HepG2 (cell line): Measurements from ENCODE around the gene CPNE4. TPM values are rescaled to one million over a fixed set of nuclear protein-coding genes. Genes with fewer than 3 reads are reported as not detected.

Experiments
- ATAC-seq: fragments of 200-7000 bp; cut with Tn5 transposase; 3 replicates; pipeline ENCODE4 v1.9.1; 2020; ENCODE audit warnings: mild to moderate bottlenecking, moderate library complexity
- BruUV-seq: library from RNA; stranded (reverse); fragments of 400-500 nt; replicated peaks from 2 replicates; lab custom pipeline; 2021; lab: Mats Ljungman, UMichigan
- CTCF ChIA-PET: fragments of 300-600 bp; formaldehyde crosslinking; extraction: SDS; loops from one replicate; lab custom pipeline; 2021; ENCODE audit warnings: low total read pairs, inconsistent platforms, low intra/inter-chr PET ratio; lab: Yijun Ruan, JAX
- POLR2A ChIA-PET: fragments of 350-600 bp; sonication (Branson Sonifier 250); formaldehyde crosslinking; loops from one replicate; lab custom pipeline; 2020; ENCODE audit warnings: antibody characterized with exemption, inconsistent platforms; lab: Yijun Ruan, JAX
- DNase-seq: peaks from one replicate; pipeline ENCODE4 v3.0.0-alpha.2; 2015; ENCODE audit warnings: low spot score
- FAIRE-seq: peaks from 3 replicates; lab custom pipeline; 2011; peaks lifted over from hg19 to GRCh38; lab: Jason Lieb, UNC
- H2AFZ ChIP-seq: one replicate; pipeline ENCODE4 v1.6.1; 2011; ENCODE audit warnings: low read length, inconsistent platforms
- H3K27ac ChIP-seq: fragments of 300-600 bp; 3 replicates; pipeline ENCODE4 v1.8.0; 2011; ENCODE audit warnings: mixed run types, mild to moderate bottlenecking, mixed read lengths, low read length, inconsistent platforms; ENCODE audit not compliant: insufficient read depth; ENCODE audit errors: extremely low read length
- H3K27me3 ChIP-seq, 2 experiments: fragments of 200-600 bp in 1 of 2; 2 replicates in 1 of 2; 3 replicates in 1 of 2; pipeline versions ENCODE4 v1.6.0 to v1.8.0; 2011; ENCODE audit warnings: low read length in 2 of 2, mild to moderate bottlenecking in 2 of 2, moderate library complexity in 2 of 2, inconsistent platforms in 1 of 2; ENCODE audit not compliant: insufficient read depth in 2 of 2, control insufficient read depth in 1 of 2
- H3K36me3 ChIP-seq, 2 experiments: fragments of 200-600 bp in 1 of 2; replicated peaks in 1 of 2; 2 replicates in 1 of 2; 3 replicates in 1 of 2; pipeline versions ENCODE4 v1.5.1 to v1.8.0; 2011; ENCODE audit warnings: low read length in 2 of 2, inconsistent platforms in 1 of 2; ENCODE audit not compliant: insufficient read depth in 2 of 2, control insufficient read depth in 1 of 2
- H3K4me1 ChIP-seq: 2 replicates; pipeline ENCODE4 v1.5.1; 2012; ENCODE audit warnings: low read length, inconsistent platforms; ENCODE audit not compliant: insufficient read depth
- H3K4me2 ChIP-seq: 2 replicates; pipeline ENCODE4 v1.6.0; 2011; ENCODE audit warnings: low read depth, low read length, inconsistent platforms
- H3K4me3 ChIP-seq, 3 experiments: fragments of 200-600 bp in 1 of 3; sonication (generic), shearing (Covaris generic) in 1 of 3; replicated peaks in 1 of 3; 2 replicates each; pipeline ENCODE4 v1.5.1; 2011 to 2016; ENCODE audit warnings: low read length in 3 of 3, inconsistent platforms in 2 of 3, low read depth in 2 of 3, mild to moderate bottlenecking in 2 of 3, control low read depth in 1 of 3, mixed read lengths in 1 of 3; ENCODE audit not compliant: insufficient read depth in 1 of 3
- H3K79me2 ChIP-seq: one replicate; pipeline ENCODE4 v1.6.1; 2011; ENCODE audit warnings: low read length, inconsistent platforms; ENCODE audit not compliant: insufficient read depth
- H3K9ac ChIP-seq: 2 replicates; pipeline ENCODE4 v1.6.0; 2011; ENCODE audit warnings: mild to moderate bottlenecking, low read depth, low read length, inconsistent platforms; ENCODE audit not compliant: insufficient read depth
- H3K9me3 ChIP-seq: 2 replicates; pipeline ENCODE4 v1.5.1; 2012; ENCODE audit warnings: mild to moderate bottlenecking, low read length
- H4K20me1 ChIP-seq: 2 replicates; pipeline ENCODE4 v1.6.0; 2011; ENCODE audit warnings: inconsistent platforms, mild to moderate bottlenecking, low read length, moderate library complexity; ENCODE audit not compliant: insufficient read depth
- DR1 ChIP-seq: sonication (generic); formaldehyde crosslinking; IDR thresholded peaks from 2 replicates; pipeline ENCODE4 v1.8.0; 2021; ENCODE audit warnings: mild to moderate bottlenecking, missing genetic modification reagents, inconsistent platforms
- KAT2B ChIP-seq: fragments of 150-350 bp; IDR thresholded peaks from 2 replicates; pipeline ENCODE4 v1.6.1; 2014; ENCODE audit warnings: low read depth, low read length, borderline replicate concordance
- KDM4B ChIP-seq: sonication (generic); formaldehyde crosslinking; IDR thresholded peaks from 2 replicates; pipeline ENCODE4 v1.4.0; 2020; ENCODE audit warnings: missing genetic modification reagents
- MLLT10 ChIP-seq: sonication (generic); formaldehyde crosslinking; IDR thresholded peaks from 2 replicates; pipeline ENCODE4 v1.4.0; 2020; ENCODE audit warnings: missing genetic modification reagents
- NONO ChIP-seq, 2 experiments: fragments of 450-650 bp in 1 of 2; sonication (generic) in 1 of 2; formaldehyde crosslinking in 1 of 2; IDR thresholded peaks in 1 of 2; conservative IDR thresholded peaks in 1 of 2; 2 replicates each; pipeline versions ENCODE4 v1.6.1 to v1.8.0; 2017 to 2022; ENCODE audit warnings: mild to moderate bottlenecking in 1 of 2, missing genetic modification reagents in 1 of 2, moderate library complexity in 1 of 2
- NR3C1 ChIP-seq: sonication (generic); formaldehyde crosslinking; IDR thresholded peaks from 2 replicates; pipeline ENCODE4 v1.4.0; 2020; ENCODE audit warnings: missing genetic modification reagents
- RARG ChIP-seq: sonication (generic); formaldehyde crosslinking; IDR thresholded peaks from 2 replicates; pipeline ENCODE4 v1.4.0; 2020; ENCODE audit warnings: low read depth, mild to moderate bottlenecking, missing genetic modification reagents
- REPIN1 ChIP-seq: sonication (generic); formaldehyde crosslinking; IDR thresholded peaks from 2 replicates; pipeline ENCODE4 v1.8.0; 2022; ENCODE audit warnings: missing genetic modification reagents, low read depth, mild to moderate bottlenecking, borderline replicate concordance
- SATB2 ChIP-seq: sonication (generic); formaldehyde crosslinking; IDR thresholded peaks from 2 replicates; pipeline ENCODE4 v1.5.0; 2020; ENCODE audit warnings: missing genetic modification reagents
- SMAD9 ChIP-seq: sonication (generic); formaldehyde crosslinking; IDR thresholded peaks from 2 replicates; pipeline ENCODE4 v1.5.1; 2020; ENCODE audit warnings: mild to moderate bottlenecking, missing genetic modification reagents
- ZIK1 ChIP-seq: sonication (generic); formaldehyde crosslinking; IDR thresholded peaks from 2 replicates; pipeline ENCODE4 v1.5.0; 2020; ENCODE audit warnings: mild to moderate bottlenecking, low read depth, missing genetic modification reagents, borderline replicate concordance
- ZNF101 ChIP-seq: sonication (generic); formaldehyde crosslinking; IDR thresholded peaks from 2 replicates; pipeline ENCODE4 v1.4.0; 2020; ENCODE audit warnings: mild to moderate bottlenecking, low read depth, missing genetic modification reagents, borderline replicate concordance
- ZNF274 ChIP-seq: sonication (generic); formaldehyde crosslinking; IDR thresholded peaks from 2 replicates; pipeline ENCODE4 v1.5.1; 2020; ENCODE audit warnings: mild to moderate bottlenecking, missing genetic modification reagents
- ZNF75D ChIP-seq: sonication (generic); formaldehyde crosslinking; IDR thresholded peaks from 2 replicates; pipeline ENCODE4 v1.8.1; 2023; ENCODE audit warnings: missing genetic modification reagents, mild to moderate bottlenecking, borderline replicate concordance
- ZNF780A ChIP-seq: sonication (generic); formaldehyde crosslinking; IDR thresholded peaks from 2 replicates; pipeline ENCODE4 v1.8.0; 2022; ENCODE audit warnings: mild to moderate bottlenecking, missing genetic modification reagents, moderate library complexity
- ZSCAN9 ChIP-seq: IDR thresholded peaks from 2 replicates; pipeline ENCODE4 v1.6.1; 2016; ENCODE audit warnings: borderline replicate concordance
- in situ Hi-C: cut with HindIII; loops from 2 replicates; pipeline ENCODE4 v1.10.0; 2017; ENCODE audit warnings: low pct_unique_long_range_greater_than_20kb; ENCODE audit not compliant: extremely low pct_ligation_motif_present
- intact Hi-C: fragments of 100-400 bp; cut with micrococcal nuclease; formaldehyde crosslinking; loops from one replicate; pipeline ENCODE4 v1.10.0; 2022; ENCODE audit not compliant: unreplicated experiment
- polyA plus RNA-seq, 8 experiments: library from polyadenylated mRNA; depleted of rRNA in 3 of 8; stranded (reverse) in 7 of 8; unstranded in 1 of 8; fragments of >200 nt; fragmentation: Illumina TruSeq in 4 of 8; extraction: Trizol in 4 of 8; gene quantifications; 2 replicates each; pipeline versions ENCODE4 v1.2.1 to v1.2.3, GENCODE V29; 2011 to 2016; ENCODE audit warnings: low read depth in 4 of 8, missing spikeins in 1 of 8, mixed read lengths in 1 of 8; ENCODE audit not compliant: insufficient read depth in 1 of 8
- total RNA-seq, 5 experiments: library from RNA; depleted of rRNA; stranded (reverse); fragments of >200 nt; fragmentation: Illumina TruSeq; extraction: Trizol; gene quantifications; 2 replicates each; pipeline ENCODE4 v1.2.3, GENCODE V29; 2016; ENCODE audit warnings: low read depth in 1 of 5
- TF ChIP-seq, protein P1 (sequence below): sonication (generic); formaldehyde crosslinking; IDR thresholded peaks from 2 replicates; pipeline ENCODE4 v1.8.1; 2023; ENCODE audit warnings: mild to moderate bottlenecking, missing genetic modification reagents
- TF ChIP-seq, protein P2 (sequence below): sonication (generic); formaldehyde crosslinking; IDR thresholded peaks from 2 replicates; pipeline ENCODE4 v1.4.0; 2020; ENCODE audit warnings: missing genetic modification reagents, borderline replicate concordance

The CPNE4 gene
- total and polyA plus RNA-seq, 2 of the 13 experiments (the other 11 are each of a cell fraction or from before 2014, with no cell fraction given) = not detected

DNA sequence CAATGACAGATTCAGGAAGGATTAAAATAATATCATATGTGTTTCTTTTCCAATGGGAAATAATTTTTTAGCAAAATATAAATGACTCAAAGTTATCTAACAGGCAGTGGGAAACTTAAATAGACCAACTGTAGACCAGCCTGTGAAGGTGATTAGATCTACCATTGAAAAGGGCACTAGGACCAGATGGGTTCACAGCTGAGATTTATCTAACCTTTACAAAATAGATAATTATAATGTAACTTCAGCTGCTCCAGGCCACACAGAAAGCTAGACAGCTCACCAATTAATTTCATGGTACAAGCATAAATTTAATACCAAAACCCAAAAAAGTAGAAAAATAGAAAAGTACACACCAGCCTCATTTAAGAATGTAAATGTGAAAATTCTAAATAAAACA is 291.7 kb downstream of the CPNE4 start:
- ATAC-seq (no peak), DNase-seq (no peak), FAIRE-seq (no peak)
- no peaks in the 10 kb centered on the region for H3K36me3 ChIP-seq
- H3K4me2 ChIP-seq = no peak overlapping the region
- no peaks in the 10 kb centered on the region for H3K9me3 ChIP-seq
- H3K9ac ChIP-seq = no peak overlapping the region
- ChIA-PET CTCF (no interaction called here), POLR2A (no interaction called here)
- intact Hi-C loops (no loop called here), in situ Hi-C loops (no loop called here)
- H4K20me1 ChIP-seq = no peaks in the 10 kb centered on the region
- BruUV-seq = no TSS peak
- H3K27me3 ChIP-seq = no peaks in the 10 kb centered on the region; a peak in 1 of 5 replicates
- H3K27ac ChIP-seq = no peak overlapping the region
- no peak for TF ChIP-seq SMAD9
- TF ChIP-seq REPIN1 (CRISPR knock-in tag) = no peak
- no peak for TF ChIP-seq KAT2B
- TF ChIP-seq ZNF75D (CRISPR knock-in tag) = no peak
- TF ChIP-seq, protein P1, sequence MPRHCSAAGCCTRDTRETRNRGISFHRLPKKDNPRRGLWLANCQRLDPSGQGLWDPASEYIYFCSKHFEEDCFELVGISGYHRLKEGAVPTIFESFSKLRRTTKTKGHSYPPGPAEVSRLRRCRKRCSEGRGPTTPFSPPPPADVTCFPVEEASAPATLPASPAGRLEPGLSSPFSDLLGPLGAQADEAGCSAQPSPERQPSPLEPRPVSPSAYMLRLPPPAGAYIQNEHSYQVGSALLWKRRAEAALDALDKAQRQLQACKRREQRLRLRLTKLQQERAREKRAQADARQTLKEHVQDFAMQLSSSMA (CRISPR knock-in tag) = no peak
- TF ChIP-seq NR3C1 = no peak
- no peak for TF ChIP-seq ZIK1
- no peak for TF ChIP-seq KDM4B
- no peak for TF ChIP-seq ZNF274 (CRISPR knock-in tag)
- TF ChIP-seq, protein P2, sequence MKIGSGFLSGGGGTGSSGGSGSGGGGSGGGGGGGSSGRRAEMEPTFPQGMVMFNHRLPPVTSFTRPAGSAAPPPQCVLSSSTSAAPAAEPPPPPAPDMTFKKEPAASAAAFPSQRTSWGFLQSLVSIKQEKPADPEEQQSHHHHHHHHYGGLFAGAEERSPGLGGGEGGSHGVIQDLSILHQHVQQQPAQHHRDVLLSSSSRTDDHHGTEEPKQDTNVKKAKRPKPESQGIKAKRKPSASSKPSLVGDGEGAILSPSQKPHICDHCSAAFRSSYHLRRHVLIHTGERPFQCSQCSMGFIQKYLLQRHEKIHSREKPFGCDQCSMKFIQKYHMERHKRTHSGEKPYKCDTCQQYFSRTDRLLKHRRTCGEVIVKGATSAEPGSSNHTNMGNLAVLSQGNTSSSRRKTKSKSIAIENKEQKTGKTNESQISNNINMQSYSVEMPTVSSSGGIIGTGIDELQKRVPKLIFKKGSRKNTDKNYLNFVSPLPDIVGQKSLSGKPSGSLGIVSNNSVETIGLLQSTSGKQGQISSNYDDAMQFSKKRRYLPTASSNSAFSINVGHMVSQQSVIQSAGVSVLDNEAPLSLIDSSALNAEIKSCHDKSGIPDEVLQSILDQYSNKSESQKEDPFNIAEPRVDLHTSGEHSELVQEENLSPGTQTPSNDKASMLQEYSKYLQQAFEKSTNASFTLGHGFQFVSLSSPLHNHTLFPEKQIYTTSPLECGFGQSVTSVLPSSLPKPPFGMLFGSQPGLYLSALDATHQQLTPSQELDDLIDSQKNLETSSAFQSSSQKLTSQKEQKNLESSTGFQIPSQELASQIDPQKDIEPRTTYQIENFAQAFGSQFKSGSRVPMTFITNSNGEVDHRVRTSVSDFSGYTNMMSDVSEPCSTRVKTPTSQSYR (CRISPR knock-in tag) = no peak
- TF ChIP-seq SATB2 (CRISPR knock-in tag) = no peak
- no peak for TF ChIP-seq ZNF101 (CRISPR knock-in tag)
- TF ChIP-seq ZNF780A (CRISPR knock-in tag) = no peak
- no peak for TF ChIP-seq MLLT10 (CRISPR knock-in tag)
- TF ChIP-seq NONO (IDR thresholded peaks at IDR 0.05) = no peak
- TF ChIP-seq NONO (CRISPR knock-in tag; conservative IDR thresholded peaks at IDR 0.05) = no peak
- TF ChIP-seq DR1 = no peak
- TF ChIP-seq ZSCAN9 (CRISPR knock-in tag) = no peak
- no peak for TF ChIP-seq RARG (CRISPR knock-in tag)
- no peaks in the 10 kb centered on the region for H3K79me2 ChIP-seq
- H3K4me3 ChIP-seq = no peak overlapping the region
- no peak overlapping the region for H2AFZ ChIP-seq
- no peaks in the 10 kb centered on the region for H3K4me1 ChIP-seq
